DMS114 treated with DMSO at 0.1 percent for 48 hours (cell line): ENCODE results near the gene WFDC10A.
A peak's percentile ranks its signal among the peaks of the same experiment; 100 is the strongest.
"Not testable (repeated sequence)": the region's sequence is repeated elsewhere in the genome, so short reads cannot be mapped to it uniquely, and the experiment has no call there.

ENCODE experiments used
- DNase-seq: peaks from one replicate; lab custom pipeline; 2025; ENCODE audit not compliant: unreplicated experiment; lab: John Stamatoyannopoulos, UW

The WFDC10A gene

GRCh38 chr20:45629496-45630100, at the start of gene WFDC10A:
WFDC10A (plus strand) TSS chr20:45629739; CDS start chr20:45629814, 75 bp downstream.
- DNase-seq: peak; percentile 6

- no peak for DNase-seq
Measured at GRCh38 chr20:45581702-45582101, 47.8 kb upstream of the WFDC10A start.

GRCh38 chr20:45583502-45583901, 46.0 kb upstream of the WFDC10A start:
- DNase-seq: no peak

- not testable (repeated sequence) for DNase-seq
Measured at GRCh38 chr20:45584294-45584693, 45.2 kb upstream of the WFDC10A start.

- not testable (repeated sequence) for DNase-seq
Measured at GRCh38 chr20:45585986-45586385, 43.6 kb upstream of the WFDC10A start.

- no peak for DNase-seq
Measured at GRCh38 chr20:45588800-45589199, 40.7 kb upstream of the WFDC10A start.

- no peak for DNase-seq
Measured at GRCh38 chr20:45589725-45590124, 39.8 kb upstream of the WFDC10A start.

GRCh38 chr20:45592574-45593189, 36.9 kb upstream of the WFDC10A start:
- DNase-seq: peak; percentile 52

GRCh38 chr20:45593498-45593897, 36.0 kb upstream of the WFDC10A start:
- DNase-seq: no peak

- DNase-seq: no peak
Measured at GRCh38 chr20:45595235-45595634, 34.3 kb upstream of the WFDC10A start.

- no peak for DNase-seq
Measured at GRCh38 chr20:45607810-45608209, 21.7 kb upstream of the WFDC10A start.

GRCh38 chr20:45611054-45611453, 18.5 kb upstream of the WFDC10A start:
- DNase-seq: no peak

- DNase-seq: no peak
Measured at GRCh38 chr20:45612314-45612713, 17.2 kb upstream of the WFDC10A start.

GRCh38 chr20:45617591-45617990, 11.9 kb upstream of the WFDC10A start:
- no peak for DNase-seq

GRCh38 chr20:45621593-45621992, 7.9 kb upstream of the WFDC10A start:
- no peak for DNase-seq

GRCh38 chr20:45626540-45626939, 3.0 kb upstream of the WFDC10A start:
- no peak for DNase-seq

GRCh38 chr20:45630371-45630770, 832 bp downstream of the WFDC10A start:
- DNase-seq: no peak

GRCh38 chr20:45631184-45631583, 1.6 kb downstream of the WFDC10A start, which contains the start of gene WFDC9:
WFDC9 (minus strand) TSS chr20:45631284; CDS start chr20:45610181, 21,103 bp downstream.
- DNase-seq: no peak

- no peak for DNase-seq
Measured at GRCh38 chr20:45636513-45636912, 7.0 kb downstream of the WFDC10A start.

- no peak for DNase-seq
Measured at GRCh38 chr20:45639687-45640086, 10.1 kb downstream of the WFDC10A start.

- DNase-seq: not testable (repeated sequence)
Measured at GRCh38 chr20:45641076-45641475, 11.5 kb downstream of the WFDC10A start.

GRCh38 chr20:45645869-45646268, 16.3 kb downstream of the WFDC10A start:
- not testable (repeated sequence) for DNase-seq

- DNase-seq: no peak
Measured at GRCh38 chr20:45646875-45647274, 17.3 kb downstream of the WFDC10A start.
